ENCODE data around the gene DDAH1. TPM values are rescaled to one million over a fixed set of nuclear protein-coding genes. Genes with fewer than 3 reads are reported as not detected.
A peak's percentile ranks its signal among the peaks of the same experiment; 100 is the strongest.

DDAH1 gene
- total and polyA plus RNA-seq, 11 donors = 5.7 to 33.9 (median 16.1) TPM

DNA sequence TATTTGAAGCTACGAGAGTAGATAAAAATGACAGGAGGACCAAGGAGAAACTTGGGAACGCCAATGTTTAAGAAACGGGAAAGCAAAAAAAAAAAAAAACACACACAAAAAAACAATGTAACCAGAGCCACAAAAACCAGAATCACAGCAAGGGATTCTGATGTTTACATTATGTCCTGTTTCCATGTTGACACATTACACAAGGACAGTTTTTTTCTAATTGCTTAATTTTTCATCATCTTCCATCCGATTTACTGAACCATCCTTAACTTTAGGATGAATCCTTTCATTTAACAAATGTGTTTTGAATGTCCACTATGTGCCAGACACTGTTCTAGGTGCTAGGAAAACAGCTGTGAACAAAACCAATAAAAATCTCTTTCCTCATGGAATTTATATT, 187.2 kb downstream of the DDAH1 start:
- intact Hi-C loops (cut with DNase I) = no loop called here
- Histone ChIP-seq H3K4me1 (peaks cover 8 to 52% (median 24%) of the 10 kb centered on the region in 12 donors), H3K36me3 (peaks cover 0 to 10% (median 0%) of the 10 kb centered on the region in 9 donors), H3K9me3 (no peaks in the 10 kb centered on the region), H3K27ac (peak overlapping the region in 2 of 12 donors; percentile 98), H3K4me3 (no peak overlapping the region), H3K27me3 (no peaks in the 10 kb centered on the region)
- ATAC-seq = no peak
- no peak for DNase-seq
- TF ChIP-seq, protein P1, sequence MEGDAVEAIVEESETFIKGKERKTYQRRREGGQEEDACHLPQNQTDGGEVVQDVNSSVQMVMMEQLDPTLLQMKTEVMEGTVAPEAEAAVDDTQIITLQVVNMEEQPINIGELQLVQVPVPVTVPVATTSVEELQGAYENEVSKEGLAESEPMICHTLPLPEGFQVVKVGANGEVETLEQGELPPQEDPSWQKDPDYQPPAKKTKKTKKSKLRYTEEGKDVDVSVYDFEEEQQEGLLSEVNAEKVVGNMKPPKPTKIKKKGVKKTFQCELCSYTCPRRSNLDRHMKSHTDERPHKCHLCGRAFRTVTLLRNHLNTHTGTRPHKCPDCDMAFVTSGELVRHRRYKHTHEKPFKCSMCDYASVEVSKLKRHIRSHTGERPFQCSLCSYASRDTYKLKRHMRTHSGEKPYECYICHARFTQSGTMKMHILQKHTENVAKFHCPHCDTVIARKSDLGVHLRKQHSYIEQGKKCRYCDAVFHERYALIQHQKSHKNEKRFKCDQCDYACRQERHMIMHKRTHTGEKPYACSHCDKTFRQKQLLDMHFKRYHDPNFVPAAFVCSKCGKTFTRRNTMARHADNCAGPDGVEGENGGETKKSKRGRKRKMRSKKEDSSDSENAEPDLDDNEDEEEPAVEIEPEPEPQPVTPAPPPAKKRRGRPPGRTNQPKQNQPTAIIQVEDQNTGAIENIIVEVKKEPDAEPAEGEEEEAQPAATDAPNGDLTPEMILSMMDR (IDR thresholded peaks at IDR 0.05) = no peak
- no peak for TF ChIP-seq POLR2A (IDR thresholded peaks at IDR 0.05)
- 94 to 97% (median 97%) methylated on average over 4 of the region's 4 CpGs for WGBS, 4 donors

DNA sequence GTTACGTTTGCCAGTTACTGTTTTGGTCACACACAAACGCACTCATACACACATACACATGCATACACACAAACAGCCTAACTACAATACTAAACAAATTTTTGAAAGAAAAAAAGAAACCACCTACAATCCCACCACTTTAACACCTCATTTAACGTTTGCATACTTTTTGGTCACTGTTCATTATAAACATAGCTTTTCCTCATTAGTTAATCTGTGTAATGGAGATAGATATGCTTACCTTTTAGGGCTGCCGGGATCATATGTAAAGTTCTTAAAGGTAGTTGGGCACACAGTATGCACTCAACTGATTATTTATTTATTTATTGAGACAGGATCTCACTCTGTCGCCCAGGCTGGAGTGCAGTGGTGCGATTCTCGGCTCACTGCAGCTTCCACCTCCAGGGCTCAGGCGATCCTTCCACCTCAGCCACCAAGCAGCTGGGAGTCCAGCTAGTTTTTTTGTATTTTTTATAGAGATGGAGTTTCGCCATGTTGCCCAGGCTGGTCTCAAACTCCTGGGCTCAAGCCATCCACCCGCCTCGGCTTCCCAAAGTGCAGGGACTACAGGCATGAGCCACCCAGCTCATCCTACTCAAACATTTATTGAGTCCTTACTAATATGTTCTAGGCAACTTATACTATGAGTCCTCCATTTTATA, 187.8 kb downstream of the DDAH1 start:
- TF ChIP-seq POLR2A (IDR thresholded peaks at IDR 0.05) = no peak
- TF ChIP-seq, protein P1 (IDR thresholded peaks at IDR 0.05) = no peak
- H3K36me3 ChIP-seq = peaks cover 0 to 17% (median 1%) of the 10 kb centered on the region in 9 donors
- peak in 1 of 5 donors; percentile 28 for DNase-seq
- no peaks in the 10 kb centered on the region for H3K9me3 ChIP-seq
- intact Hi-C loops (cut with DNase I) = loop anchor here in 1 of 10 donors (1.0 kb wide), 1 partner anchor 18 kb away; the partner anchor contains the start of gene C1orf52
- peak overlapping the region; percentile 61 to 98 (median 97) for H3K27ac ChIP-seq
- H3K4me1 ChIP-seq = peaks cover 8 to 56% (median 25%) of the 10 kb centered on the region in 12 donors
- peak overlapping the region; percentile 8 to 97 (median 90) for H3K4me3 ChIP-seq
- no peaks in the 10 kb centered on the region for H3K27me3 ChIP-seq
- WGBS, 4 donors = 61 to 65% (median 64%) methylated on average over 11 of the region's 11 CpGs
- ATAC-seq = no peak

DNA sequence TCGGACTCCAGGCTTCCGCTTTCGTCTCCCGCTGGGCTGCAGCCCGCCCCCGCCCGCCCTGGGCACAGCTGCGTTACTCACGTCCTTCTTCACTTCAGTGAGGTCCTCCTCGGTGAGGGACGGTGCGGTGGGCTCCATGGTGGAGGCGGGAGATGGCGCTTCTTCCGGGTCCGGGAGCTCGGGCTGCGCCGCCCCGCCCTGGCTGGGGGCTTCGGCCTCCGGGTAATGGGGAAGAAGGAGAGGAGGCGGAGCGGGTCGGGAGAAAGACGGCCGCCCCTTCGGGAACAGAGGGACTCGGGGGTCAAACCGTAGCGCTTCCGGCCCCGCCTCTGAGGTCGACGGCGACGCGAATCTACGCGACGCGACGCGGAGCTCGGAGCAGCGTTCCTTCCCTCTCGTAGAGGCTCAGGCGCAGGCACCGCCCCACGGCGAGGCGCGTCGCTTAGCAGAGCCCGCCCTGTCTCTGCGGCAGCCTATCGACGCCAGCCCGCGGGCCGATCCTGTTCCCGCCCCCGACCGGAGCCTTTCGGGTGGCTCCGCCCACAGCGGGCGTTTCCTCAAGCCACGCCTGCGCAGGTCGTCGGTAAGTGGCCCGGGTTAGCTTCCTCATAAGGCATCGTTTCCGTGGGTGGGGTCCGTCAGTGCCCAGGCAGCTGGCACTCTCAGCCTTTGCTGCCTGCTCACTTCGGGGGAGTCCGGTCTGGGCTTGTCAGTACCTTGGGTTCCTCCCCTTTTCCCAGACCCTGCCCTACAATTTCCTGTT, 188.6 kb downstream of the DDAH1 start, which contains the start of gene BCL10:
TSS of gene BCL10 (minus strand) at position 418 of the 763 bp plus-strand sequence. CDS start at position 138, 280 bp downstream.
- peak within 1 kb of the TSS; percentile 61 to 98 (median 97) for H3K27ac ChIP-seq
- H3K4me3 ChIP-seq = peak within 1 kb of the TSS; percentile 65 to 97 (median 90)
- ATAC-seq (peak; percentile 99), DNase-seq (peak; percentile 98 to 100 (median 99))
- H3K27me3 ChIP-seq = no peaks in the 10 kb centered on the region
- peaks cover 8 to 63% (median 27%) of the 10 kb centered on the region in 12 donors for H3K4me1 ChIP-seq
- WGBS, 4 donors = 0 to 1% (median 0%) methylated on average over 22 to 78 of the region's 78 CpGs
- intact Hi-C loops (cut with DNase I) = loop anchor here in 1 of 10 donors (1.0 kb wide), 1 partner anchor 17 kb away; the partner anchor contains the start of gene C1orf52
- TF ChIP-seq, protein P1 (IDR thresholded peaks at IDR 0.05) = no peak
- TF ChIP-seq POLR2A (IDR thresholded peaks at IDR 0.05) = peak; percentile 84 to 86
- H3K9me3 ChIP-seq = no peaks in the 10 kb centered on the region
- H3K36me3 ChIP-seq = peaks cover 0 to 24% (median 6%) of the 10 kb centered on the region in 9 donors

Measured in heart left ventricle (tissue), 16 donors.